ENCODE data around the gene CEACAM19. TPM values are rescaled to one million over a fixed set of nuclear protein-coding genes. Genes with fewer than 3 reads are reported as not detected.
"Not testable (repeated sequence)": the region's sequence is repeated elsewhere in the genome, so short reads cannot be mapped to it uniquely, and the experiment has no call there.

CEACAM19 gene
- total RNA-seq, 2 donors from 2014 or later, result 3.4 to 6.2 TPM

DNA sequence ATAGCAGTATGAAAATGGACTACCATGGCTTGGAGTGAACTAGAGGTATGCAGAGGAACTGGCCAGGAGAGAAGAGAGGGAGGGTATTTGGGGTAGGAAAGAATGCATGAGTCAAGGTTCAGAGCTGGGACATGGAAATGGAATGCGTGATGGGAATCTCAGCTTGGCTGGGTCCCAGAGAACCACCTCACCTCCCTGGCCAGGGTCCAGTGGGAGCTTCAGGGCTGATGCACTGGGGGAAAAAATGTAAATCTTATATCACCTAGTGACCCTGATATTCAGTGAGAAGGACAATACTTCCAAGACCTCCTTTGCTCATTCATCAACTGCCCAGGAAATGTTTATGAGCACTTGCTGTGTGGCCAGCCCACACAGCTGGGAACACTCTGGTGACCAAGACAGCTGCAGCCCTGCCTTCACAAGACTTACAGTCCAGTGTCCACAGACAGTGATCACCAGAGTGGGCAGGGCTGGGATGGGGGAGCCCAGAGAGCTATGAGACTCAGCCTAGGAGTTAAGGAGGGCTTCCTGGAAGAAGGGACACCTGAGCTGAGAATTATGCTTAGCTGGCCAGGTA lies 45.1 kb upstream of the CEACAM19 start:
- DNase-seq (ENCODE audit: low spot score) (no peak), ATAC-seq (ENCODE audit: insufficient number of reproducible peaks, low FRiP score, low read depth) (no peak)
- H3K9me3 ChIP-seq, result no peaks in the 10 kb centered on the region
- peaks cover 0 to 6% of the 10 kb centered on the region in 2 donors for H3K4me1 ChIP-seq (ENCODE audit: control insufficient read depth in 1 of 2, low read depth in 2 of 2)
- H3K4me3 ChIP-seq, result no peak overlapping the region
- H3K27ac ChIP-seq, result no peak overlapping the region
- H3K36me3 ChIP-seq, result no peaks in the 10 kb centered on the region
- no peaks in the 10 kb centered on the region for H3K27me3 ChIP-seq (replicated peaks; ENCODE audit: insufficient read depth)
- TF ChIP-seq CTCF (IDR thresholded peaks at IDR 0.05), result no peak

- ATAC-seq (ENCODE audit: insufficient number of reproducible peaks, low FRiP score, low read depth) (no peak), DNase-seq (ENCODE audit: low spot score) (no peak)
- TF ChIP-seq CTCF (IDR thresholded peaks at IDR 0.05), result no peak
- Histone ChIP-seq H3K36me3 (no peaks in the 10 kb centered on the region), H3K27ac (no peak overlapping the region), H3K4me1 (ENCODE audit: control insufficient read depth in 1 of 2, low read depth in 2 of 2) (peaks cover 0 to 6% of the 10 kb centered on the region in 2 donors), H3K4me3 (no peak overlapping the region), H3K9me3 (no peaks in the 10 kb centered on the region), H3K27me3 (replicated peaks; ENCODE audit: insufficient read depth) (no peaks in the 10 kb centered on the region)
Observed at GRCh38 chr19:44627631-44628030, 43.7 kb upstream of the CEACAM19 start.

- H3K4me1 ChIP-seq (ENCODE audit: control insufficient read depth in 1 of 2, low read depth in 2 of 2), result peaks cover 0 to 13% of the 10 kb centered on the region in 2 donors
- no peaks in the 10 kb centered on the region for H3K9me3 ChIP-seq
- H3K36me3 ChIP-seq, result no peaks in the 10 kb centered on the region
- no peak overlapping the region for H3K4me3 ChIP-seq
- TF ChIP-seq CTCF (IDR thresholded peaks at IDR 0.05), result no peak
- no peak overlapping the region for H3K27ac ChIP-seq
- DNase-seq (ENCODE audit: low spot score) (no peak), ATAC-seq (ENCODE audit: insufficient number of reproducible peaks, low FRiP score, low read depth) (no peak)
- H3K27me3 ChIP-seq (replicated peaks; ENCODE audit: insufficient read depth), result no peaks in the 10 kb centered on the region
Observed at GRCh38 chr19:44628793-44629192, 42.5 kb upstream of the CEACAM19 start.

DNA sequence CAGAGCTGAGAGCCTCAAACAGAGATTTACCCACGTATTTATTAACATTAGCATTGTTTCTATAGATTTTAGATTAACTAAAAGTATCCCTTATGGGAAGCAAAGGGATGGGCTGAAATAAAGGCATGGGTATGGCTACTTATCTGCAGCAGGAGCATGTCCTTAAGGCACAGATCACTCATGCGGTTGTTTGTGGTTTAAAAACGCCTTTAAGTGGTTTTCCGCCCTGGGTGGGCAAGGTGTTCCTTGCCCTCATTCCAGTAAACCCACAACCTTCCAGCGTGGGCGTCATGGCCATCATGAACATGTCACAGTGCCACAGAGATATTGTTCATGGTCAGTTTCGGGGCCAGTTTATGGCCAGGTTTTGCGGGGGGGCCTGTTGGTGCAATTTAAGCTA lies 39.7 kb upstream of the CEACAM19 start:
- not testable (repeated sequence) for DNase-seq (ENCODE audit: low spot score); H3K4me3 ChIP-seq; H3K27ac ChIP-seq; H3K9me3 ChIP-seq; ATAC-seq (ENCODE audit: insufficient number of reproducible peaks, low FRiP score, low read depth); H3K27me3 ChIP-seq (replicated peaks; ENCODE audit: insufficient read depth); H3K36me3 ChIP-seq
- H3K4me1 ChIP-seq (ENCODE audit: control insufficient read depth in 1 of 2, low read depth in 2 of 2), result peaks cover 0 to 21% of the 10 kb centered on the region in 2 donors

GRCh38 chr19:44634058-44634457 lies 37.2 kb upstream of the CEACAM19 start:
- Histone ChIP-seq H3K4me1 (ENCODE audit: control insufficient read depth in 1 of 2, low read depth in 2 of 2) (peaks cover 0 to 22% of the 10 kb centered on the region in 2 donors), H3K4me3 (peak overlapping the region; percentile 48)
- H3K36me3 ChIP-seq; H3K27ac ChIP-seq; H3K27me3 ChIP-seq (replicated peaks; ENCODE audit: insufficient read depth); DNase-seq (ENCODE audit: low spot score); H3K9me3 ChIP-seq; ATAC-seq (ENCODE audit: insufficient number of reproducible peaks, low FRiP score, low read depth): not testable (repeated sequence)

GRCh38 chr19:44634785-44635184 lies 36.5 kb upstream of the CEACAM19 start:
- no peak overlapping the region for H3K4me3 ChIP-seq
- no peak for DNase-seq (ENCODE audit: low spot score)
- no peak for TF ChIP-seq CTCF (IDR thresholded peaks at IDR 0.05)
- peaks cover 0 to 22% of the 10 kb centered on the region in 2 donors for H3K4me1 ChIP-seq (ENCODE audit: control insufficient read depth in 1 of 2, low read depth in 2 of 2)
- H3K27me3 ChIP-seq (replicated peaks; ENCODE audit: insufficient read depth), result no peaks in the 10 kb centered on the region
- ATAC-seq (ENCODE audit: insufficient number of reproducible peaks, low FRiP score, low read depth), result no peak
- no peaks in the 10 kb centered on the region for H3K9me3 ChIP-seq
- H3K36me3 ChIP-seq, result no peaks in the 10 kb centered on the region
- H3K27ac ChIP-seq, result no peak overlapping the region

Measured in thoracic aorta (tissue), 2 donors.